Subcutaneous abdominal adipose tissue (tissue), 5 donors: ENCODE results near the gene HES7.
A peak's percentile ranks its signal among the peaks of the same experiment; 100 is the strongest.

Experiments
- H3K27ac ChIP-seq: one replicate; pipeline ENCODE4 v1.7.0; 2013; ENCODE audit warnings: low read depth, mild to moderate bottlenecking, inconsistent platforms, low read length, moderate library complexity
- H3K27me3 ChIP-seq, 5 donors: one replicate each; pipeline ENCODE4 v1.7.0; 2013; ENCODE audit warnings: low read length in 5 of 5, inconsistent platforms in 1 of 5; ENCODE audit not compliant: control insufficient read depth in 5 of 5, insufficient read depth in 4 of 5
- H3K36me3 ChIP-seq, 5 donors: one replicate each; pipeline ENCODE4 v1.7.0; 2013; ENCODE audit warnings: low read length in 5 of 5; ENCODE audit not compliant: control insufficient read depth in 5 of 5, insufficient read depth in 5 of 5
- H3K4me1 ChIP-seq, 5 donors: one replicate each; pipeline ENCODE4 v1.7.0; 2013; ENCODE audit warnings: low read length in 5 of 5, mild to moderate bottlenecking in 3 of 5, moderate library complexity in 1 of 5; ENCODE audit not compliant: control insufficient read depth in 5 of 5, insufficient read depth in 5 of 5
- H3K4me3 ChIP-seq, 5 donors: one replicate each; pipeline ENCODE4 v1.7.0; 2013; ENCODE audit warnings: low read length in 5 of 5, low read depth in 1 of 5
- H3K9ac ChIP-seq, 5 donors: one replicate each; pipeline ENCODE4 v1.7.0; 2013; ENCODE audit warnings: low read length in 5 of 5, mild to moderate bottlenecking in 4 of 5, moderate library complexity in 3 of 5
- H3K9me3 ChIP-seq, 5 donors: one replicate each; pipeline ENCODE4 v1.7.0; 2013; ENCODE audit warnings: low read length in 5 of 5; ENCODE audit not compliant: control insufficient read depth in 5 of 5
- donor health status: healthy.
- donor health status: healthy.
- donor health status: healthy.
- donor health status: healthy.
- donor health status: healthy.

Gene HES7

GRCh38 chr17:8075574-8076342, 48.1 kb downstream of the HES7 start:
- no peak overlapping the region for H3K27ac ChIP-seq
- no peaks in the 10 kb centered on the region for H3K9me3 ChIP-seq
- H3K27me3 ChIP-seq, result peaks cover 49 to 83% (median 75%) of the 10 kb centered on the region in 5 donors

GRCh38 chr17:8075081-8075480, 48.8 kb downstream of the HES7 start:
- no peaks in the 10 kb centered on the region for H3K9me3 ChIP-seq
- no peaks in the 10 kb centered on the region for H3K36me3 ChIP-seq
- H3K27me3 ChIP-seq, result peaks cover 49 to 79% (median 73%) of the 10 kb centered on the region in 5 donors
- H3K4me1 ChIP-seq, result peaks cover 0 to 29% (median 27%) of the 10 kb centered on the region in 5 donors
- H3K27ac ChIP-seq, result no peak overlapping the region
- no peak overlapping the region for H3K9ac ChIP-seq
- H3K4me3 ChIP-seq, result no peak overlapping the region

More at GRCh38 chr17:8075574-8076342, 48.1 kb downstream of the HES7 start:
- peaks cover 0 to 32% (median 31%) of the 10 kb centered on the region in 5 donors for H3K4me1 ChIP-seq
- H3K9ac ChIP-seq, result no peak overlapping the region
- H3K36me3 ChIP-seq, result no peaks in the 10 kb centered on the region
- H3K4me3 ChIP-seq, result no peak overlapping the region

GRCh38 chr17:8074554-8074953, 49.4 kb downstream of the HES7 start:
- Histone ChIP-seq H3K4me3 (no peak overlapping the region), H3K36me3 (no peaks in the 10 kb centered on the region), H3K9ac (no peak overlapping the region), H3K27me3 (peaks cover 49 to 78% (median 73%) of the 10 kb centered on the region in 5 donors), H3K9me3 (no peaks in the 10 kb centered on the region), H3K4me1 (peaks cover 0 to 26% (median 22%) of the 10 kb centered on the region in 5 donors), H3K27ac (no peak overlapping the region)

- H3K36me3 ChIP-seq, result no peaks in the 10 kb centered on the region
- H3K27ac ChIP-seq, result no peak overlapping the region
- peak overlapping the region in 1 of 5 donors; percentile 12 for H3K4me3 ChIP-seq
- no peaks in the 10 kb centered on the region for H3K9me3 ChIP-seq
- H3K4me1 ChIP-seq, result peaks cover 0 to 27% (median 17%) of the 10 kb centered on the region in 5 donors
- peaks cover 45 to 74% (median 68%) of the 10 kb centered on the region in 5 donors for H3K27me3 ChIP-seq
- no peak overlapping the region for H3K9ac ChIP-seq
Measured at GRCh38 chr17:8073627-8074484, 50.0 kb downstream of the HES7 start.

- peaks cover 45 to 69% (median 65%) of the 10 kb centered on the region in 5 donors for H3K27me3 ChIP-seq
- H3K9ac ChIP-seq, result no peak overlapping the region
- H3K27ac ChIP-seq, result no peak overlapping the region
Measured at GRCh38 chr17:8072729-8073461, 51.0 kb downstream of the HES7 start.

GRCh38 chr17:8072341-8072728, 51.6 kb downstream of the HES7 start:
- Histone ChIP-seq H3K27ac (no peak overlapping the region), H3K9ac (no peak overlapping the region), H3K9me3 (no peaks in the 10 kb centered on the region), H3K4me1 (peaks cover 0 to 28% (median 17%) of the 10 kb centered on the region in 5 donors), H3K27me3 (peaks cover 45 to 65% (median 61%) of the 10 kb centered on the region in 5 donors), H3K4me3 (no peak overlapping the region), H3K36me3 (no peaks in the 10 kb centered on the region)

More at GRCh38 chr17:8072729-8073461, 51.0 kb downstream of the HES7 start:
- no peaks in the 10 kb centered on the region for H3K9me3 ChIP-seq
- H3K36me3 ChIP-seq, result no peaks in the 10 kb centered on the region
- H3K4me1 ChIP-seq, result peaks cover 0 to 28% (median 17%) of the 10 kb centered on the region in 5 donors
- H3K4me3 ChIP-seq, result peak overlapping the region in 2 of 5 donors; percentile 5 to 22

GRCh38 chr17:8071496-8071895, 52.4 kb downstream of the HES7 start:
- H3K27ac ChIP-seq, result no peak overlapping the region
- H3K27me3 ChIP-seq, result peaks cover 40 to 57% (median 53%) of the 10 kb centered on the region in 5 donors
- peaks cover 0 to 28% (median 17%) of the 10 kb centered on the region in 5 donors for H3K4me1 ChIP-seq
- no peaks in the 10 kb centered on the region for H3K36me3 ChIP-seq
- H3K4me3 ChIP-seq, result no peak overlapping the region
- no peak overlapping the region for H3K9ac ChIP-seq
- H3K9me3 ChIP-seq, result no peaks in the 10 kb centered on the region
